ENCODE data around the gene PA2G4. TPM values are rescaled to one million over a fixed set of nuclear protein-coding genes. Genes with fewer than 3 reads are reported as not detected.
"Not testable (repeated sequence)": the region's sequence is repeated elsewhere in the genome, so short reads cannot be mapped to it uniquely, and the experiment has no call there.

Gene PA2G4
- total RNA-seq, 4 donors from 2014 or later: 22.1 to 63.0 (median 44.8) TPM

- no peaks in the 10 kb centered on the region for H3K27me3 ChIP-seq
- 86 to 100% methylated on average over 1 to 5 of the region's 5 CpGs for WGBS, 2 donors (ENCODE audit: low coverage in 1 of 2)
- TF ChIP-seq POLR2A (IDR thresholded peaks at IDR 0.05): no peak
- no peak for TF ChIP-seq POLR2AphosphoS5 (IDR thresholded peaks at IDR 0.05)
- TF ChIP-seq EP300 (IDR thresholded peaks at IDR 0.05; ENCODE audit: low read depth): no peak
- in situ Hi-C loops (cut with MboI; ENCODE audit: low pct_ligation_motif_present in 1 of 4, low pct_unique_long_range_greater_than_20kb in 1 of 4, low sequenced_read_pairs in 3 of 4) (no loop called here), intact Hi-C loops (cut with DNase I; ENCODE audit: low total_unique reads) (no loop called here)
- H3K9me3 ChIP-seq: no peaks in the 10 kb centered on the region
- H3K27ac ChIP-seq: no peak overlapping the region
- no peaks in the 10 kb centered on the region for H3K36me3 ChIP-seq
- peaks cover 0 to 5% (median 2%) of the 10 kb centered on the region in 4 donors for H3K4me1 ChIP-seq
- DNase-seq: no peak
- H3K4me3 ChIP-seq: no peak overlapping the region
Observed at GRCh38 chr12:56074396-56074795, 30.0 kb upstream of the PA2G4 start.

- H3K27me3 ChIP-seq; in situ Hi-C loops (cut with MboI; ENCODE audit: low pct_ligation_motif_present in 1 of 4, low pct_unique_long_range_greater_than_20kb in 1 of 4, low sequenced_read_pairs in 3 of 4); H3K9me3 ChIP-seq; H3K27ac ChIP-seq; H3K4me3 ChIP-seq; H3K36me3 ChIP-seq; intact Hi-C loops (cut with DNase I; ENCODE audit: low total_unique reads); DNase-seq: not testable (repeated sequence)
- peaks cover 0 to 18% (median 8%) of the 10 kb centered on the region in 4 donors for H3K4me1 ChIP-seq
- 79% methylated on average over 9 of the region's 9 CpGs; no CpG with 5 or more reads in 1 of the 2 donors for WGBS, 2 donors (ENCODE audit: low coverage in 1 of 2)
Observed at GRCh38 chr12:56077966-56078365, 26.4 kb upstream of the PA2G4 start.

GRCh38 chr12:56078427-56078826, 25.9 kb upstream of the PA2G4 start:
- in situ Hi-C loops (cut with MboI; ENCODE audit: low pct_ligation_motif_present in 1 of 4, low pct_unique_long_range_greater_than_20kb in 1 of 4, low sequenced_read_pairs in 3 of 4) (no loop called here), intact Hi-C loops (cut with DNase I; ENCODE audit: low total_unique reads) (no loop called here)
- TF ChIP-seq POLR2AphosphoS5 (IDR thresholded peaks at IDR 0.05): no peak
- no peak for TF ChIP-seq EP300 (IDR thresholded peaks at IDR 0.05; ENCODE audit: low read depth)
- no peak for TF ChIP-seq POLR2A (IDR thresholded peaks at IDR 0.05)
- TF ChIP-seq, protein P1, sequence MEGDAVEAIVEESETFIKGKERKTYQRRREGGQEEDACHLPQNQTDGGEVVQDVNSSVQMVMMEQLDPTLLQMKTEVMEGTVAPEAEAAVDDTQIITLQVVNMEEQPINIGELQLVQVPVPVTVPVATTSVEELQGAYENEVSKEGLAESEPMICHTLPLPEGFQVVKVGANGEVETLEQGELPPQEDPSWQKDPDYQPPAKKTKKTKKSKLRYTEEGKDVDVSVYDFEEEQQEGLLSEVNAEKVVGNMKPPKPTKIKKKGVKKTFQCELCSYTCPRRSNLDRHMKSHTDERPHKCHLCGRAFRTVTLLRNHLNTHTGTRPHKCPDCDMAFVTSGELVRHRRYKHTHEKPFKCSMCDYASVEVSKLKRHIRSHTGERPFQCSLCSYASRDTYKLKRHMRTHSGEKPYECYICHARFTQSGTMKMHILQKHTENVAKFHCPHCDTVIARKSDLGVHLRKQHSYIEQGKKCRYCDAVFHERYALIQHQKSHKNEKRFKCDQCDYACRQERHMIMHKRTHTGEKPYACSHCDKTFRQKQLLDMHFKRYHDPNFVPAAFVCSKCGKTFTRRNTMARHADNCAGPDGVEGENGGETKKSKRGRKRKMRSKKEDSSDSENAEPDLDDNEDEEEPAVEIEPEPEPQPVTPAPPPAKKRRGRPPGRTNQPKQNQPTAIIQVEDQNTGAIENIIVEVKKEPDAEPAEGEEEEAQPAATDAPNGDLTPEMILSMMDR (IDR thresholded peaks at IDR 0.05): no peak
- Histone ChIP-seq H3K4me1 (peaks cover 0 to 23% (median 12%) of the 10 kb centered on the region in 4 donors), H3K9me3 (no peaks in the 10 kb centered on the region), H3K4me3 (peak overlapping the region in 1 of 4 donors; percentile 65), H3K36me3 (no peaks in the 10 kb centered on the region), H3K27me3 (no peaks in the 10 kb centered on the region), H3K27ac (peak overlapping the region; percentile 89 to 94 (median 90))
- no peak for DNase-seq
- WGBS, 2 donors (ENCODE audit: low coverage in 1 of 2): 88% methylated on average over 1 of the region's 1 CpG; no CpG with 5 or more reads in 1 of the 2 donors

GRCh38 chr12:56078931-56079722, 25.2 kb upstream of the PA2G4 start:
- no peaks in the 10 kb centered on the region for H3K27me3 ChIP-seq
- H3K4me3 ChIP-seq: peak overlapping the region; percentile 35 to 74 (median 64)
- DNase-seq: peak; percentile 94
- TF ChIP-seq POLR2A (IDR thresholded peaks at IDR 0.05) (peak; percentile 73), EP300 (IDR thresholded peaks at IDR 0.05; ENCODE audit: low read depth) (no peak), POLR2AphosphoS5 (IDR thresholded peaks at IDR 0.05) (peak in 2 of 3 donors; percentile 70 to 77)
- TF ChIP-seq, protein P1 (IDR thresholded peaks at IDR 0.05): peak; percentile 74 to 93 (median 78)
- WGBS, 2 donors (ENCODE audit: low coverage in 1 of 2): 2% methylated on average over 45 of the region's 50 CpGs; no CpG with 5 or more reads in 1 of the 2 donors
- peak overlapping the region; percentile 89 to 94 (median 90) for H3K27ac ChIP-seq
- H3K9me3 ChIP-seq: no peaks in the 10 kb centered on the region
- H3K4me1 ChIP-seq: peaks cover 0 to 28% (median 17%) of the 10 kb centered on the region in 4 donors
- in situ Hi-C loops (cut with MboI; ENCODE audit: low pct_ligation_motif_present in 1 of 4, low pct_unique_long_range_greater_than_20kb in 1 of 4, low sequenced_read_pairs in 3 of 4) (no loop called here), intact Hi-C loops (cut with DNase I; ENCODE audit: low total_unique reads) (no loop called here)
- H3K36me3 ChIP-seq: no peaks in the 10 kb centered on the region

Measured in transverse colon (tissue), 4 donors.